IMR-90 (cell line): ENCODE results near the gene GDPD1.

ENCODE experiments used
- CEBPB ChIP-seq: IDR thresholded peaks from 2 replicates; pipeline ENCODE4 v1.6.1; 2012; ENCODE audit warnings: low read depth, low read length, improper control_type of control experiment
- CTCF ChIP-seq: conservative IDR thresholded peaks from 2 replicates; pipeline ENCODE4 v1.5.1; 2012; ENCODE audit warnings: mild to moderate bottlenecking, low read depth, low read length, improper control_type of control experiment
- ELK1 ChIP-seq: fragments of 150-350 bp; IDR thresholded peaks from 2 replicates; pipeline ENCODE4 v1.6.1; 2016; ENCODE audit warnings: low read depth, mild to moderate bottlenecking, low read length, moderate library complexity, borderline replicate concordance
- MAFK ChIP-seq: IDR thresholded peaks from 2 replicates; pipeline ENCODE4 v1.6.1; 2012; ENCODE audit warnings: low read depth, low read length, improper control_type of control experiment
- MXI1 ChIP-seq: IDR thresholded peaks from 2 replicates; pipeline ENCODE4 v1.6.1; 2012; ENCODE audit warnings: low read depth, mild to moderate bottlenecking, low read length, moderate library complexity, borderline replicate concordance
- POLR2A ChIP-seq: IDR thresholded peaks from 2 replicates; pipeline ENCODE4 v1.6.1; 2012; ENCODE audit warnings: mild to moderate bottlenecking, low read depth, low read length
- RAD21 ChIP-seq: IDR thresholded peaks from 2 replicates; pipeline ENCODE4 v1.6.1; 2012; ENCODE audit warnings: low read length, improper control_type of control experiment
- RFX5 ChIP-seq: IDR thresholded peaks from 2 replicates; pipeline ENCODE4 v1.8.0; 2012; ENCODE audit warnings: low read depth, mild to moderate bottlenecking, low read length, moderate library complexity
- SMC3 ChIP-seq: fragments of 150-350 bp; IDR thresholded peaks from 2 replicates; pipeline ENCODE4 v1.6.1; 2016; ENCODE audit warnings: low read depth, mild to moderate bottlenecking, antibody characterized with exemption, low read length, moderate library complexity
- USF2 ChIP-seq: fragments of 150-350 bp; IDR thresholded peaks from 2 replicates; pipeline ENCODE4 v1.6.1; 2017; ENCODE audit warnings: mild to moderate bottlenecking, antibody characterized with exemption, low read length, low read depth

GRCh38 chr17:59219992-59220327, 351 bp upstream of the GDPD1 start:
- TF ChIP-seq CTCF (no peak), POLR2A (no peak), CEBPB (no peak), USF2 (no peak), MXI1 (no peak), RAD21 (no peak), MAFK (no peak), ELK1 (no peak), RFX5 (no peak), SMC3 (no peak)
